ENCODE measurements around the gene TBC1D10A. TPM values are rescaled to one million over a fixed set of nuclear protein-coding genes. Genes with fewer than 3 reads are reported as not detected.

Gene TBC1D10A
- total RNA-seq, 1 experiment from 2014 or later: 18.6 TPM

- H3K9ac ChIP-seq (ENCODE audit: low read length): no peak overlapping the region
- no TSS peak for BruUV-seq (replicated peaks)
- no peak overlapping the region for H3K4me2 ChIP-seq (ENCODE audit: low read length)
- H3K36me3 ChIP-seq (ENCODE audit: control insufficient read depth in 1 of 2, insufficient read depth in 2 of 2, low read length in 2 of 2): peaks cover 77 to 81% of the 10 kb centered on the region in 2 experiments
- ChIA-PET CTCF (no interaction called here), POLR2A (no interaction called here), RAD21 (ENCODE audit: low non-redundant PET in 1 of 2, low total read pairs in 2 of 2, uncharacterized antibody in 2 of 2, unreplicated experiment in 2 of 2) (no interaction called here)
- intact Hi-C loops (cut with micrococcal nuclease): no loop called here
- no peak for TF ChIP-seq SIN3A (IDR thresholded peaks at IDR 0.05; ENCODE audit: low read depth)
- TF ChIP-seq SP1 (IDR thresholded peaks at IDR 0.05; ENCODE audit: low read depth): no peak
- no peak for TF ChIP-seq POLR2A (IDR thresholded peaks at IDR 0.05; ENCODE audit: borderline replicate concordance, extremely low read depth, insufficient read depth, insufficient read length)
- TF ChIP-seq ATF3 (IDR thresholded peaks at IDR 0.05): no peak
- no peak for TF ChIP-seq TCF7L2 (IDR thresholded peaks at IDR 0.05; ENCODE audit: borderline replicate concordance, extremely low read depth, insufficient read depth, insufficient read length)
- no peaks in the 10 kb centered on the region for H4K20me1 ChIP-seq (ENCODE audit: insufficient read depth)
- no peak overlapping the region for H3K4me3 ChIP-seq (replicated peaks in 1 of 2; ENCODE audit: low read depth in 1 of 2, low read length in 2 of 2)
- peaks cover 52% of the 10 kb centered on the region for H3K79me2 ChIP-seq (ENCODE audit: insufficient read depth, low read length)
- no peak for ATAC-seq
- no peaks in the 10 kb centered on the region for H3K4me1 ChIP-seq (ENCODE audit: control insufficient read depth in 1 of 2, insufficient read depth in 2 of 2, low read length in 2 of 2)
- no peaks in the 10 kb centered on the region for H3K9me3 ChIP-seq (ENCODE audit: control insufficient read depth in 1 of 2, insufficient read depth in 1 of 2, low read depth in 1 of 2, low read length in 2 of 2)
- H3K27me3 ChIP-seq (ENCODE audit: insufficient read depth, low read length): no peaks in the 10 kb centered on the region
- H3K9me2 ChIP-seq (ENCODE audit: insufficient read depth): no peaks in the 10 kb centered on the region
- H3K27ac ChIP-seq (ENCODE audit: low read depth, low read length): no peak overlapping the region
- DNase-seq (ENCODE audit: low read depth, low spot score): no peak
- H2AFZ ChIP-seq (ENCODE audit: low read depth, low read length, poor library complexity, severe bottlenecking): no peak overlapping the region
Observed at GRCh38 chr22:30344447-30345200, 17.9 kb upstream of the TBC1D10A start.

- Histone ChIP-seq H3K36me3 (ENCODE audit: control insufficient read depth in 1 of 2, insufficient read depth in 2 of 2, low read length in 2 of 2) (peaks cover 83 to 95% of the 10 kb centered on the region in 2 experiments), H4K20me1 (ENCODE audit: insufficient read depth) (no peaks in the 10 kb centered on the region), H3K27ac (ENCODE audit: low read depth, low read length) (no peak overlapping the region), H3K9ac (ENCODE audit: low read length) (no peak overlapping the region), H3K27me3 (ENCODE audit: insufficient read depth, low read length) (no peaks in the 10 kb centered on the region), H3K9me3 (ENCODE audit: control insufficient read depth in 1 of 2, insufficient read depth in 1 of 2, low read depth in 1 of 2, low read length in 2 of 2) (no peaks in the 10 kb centered on the region), H3K4me3 (replicated peaks in 1 of 2; ENCODE audit: low read depth in 1 of 2, low read length in 2 of 2) (no peak overlapping the region), H3K4me2 (ENCODE audit: low read length) (no peak overlapping the region), H3K9me2 (ENCODE audit: insufficient read depth) (no peaks in the 10 kb centered on the region), H2AFZ (ENCODE audit: low read depth, low read length, poor library complexity, severe bottlenecking) (no peak overlapping the region), H3K4me1 (ENCODE audit: control insufficient read depth in 1 of 2, insufficient read depth in 2 of 2, low read length in 2 of 2) (no peaks in the 10 kb centered on the region), H3K79me2 (ENCODE audit: insufficient read depth, low read length) (peaks cover 18% of the 10 kb centered on the region)
- BruUV-seq (replicated peaks): no TSS peak
- ChIA-PET CTCF (no interaction called here), POLR2A (interaction anchor here (0.7 kb wide), 1 partner anchor 747 kb away, joined by 6 read pairs; no protein-coding TSS in a partner anchor), RAD21 (ENCODE audit: low non-redundant PET in 1 of 2, low total read pairs in 2 of 2, uncharacterized antibody in 2 of 2, unreplicated experiment in 2 of 2) (no interaction called here)
- intact Hi-C loops (cut with micrococcal nuclease): no loop called here
- ATAC-seq (no peak), DNase-seq (ENCODE audit: low read depth, low spot score) (no peak)
- TF ChIP-seq EZH2 (IDR thresholded peaks at IDR 0.05) (no peak), SRF (IDR thresholded peaks at IDR 0.05; ENCODE audit: low read depth) (no peak), ZNF274 (IDR thresholded peaks at IDR 0.05; ENCODE audit: low read depth, low read length) (no peak), EGR1 (IDR thresholded peaks at IDR 0.05; ENCODE audit: low read depth) (no peak), CEBPB (IDR thresholded peaks at IDR 0.05; ENCODE audit: low read depth) (no peak), CTCF (IDR thresholded peaks at IDR 0.05 in 2 of 3, conservative IDR thresholded peaks at IDR 0.05 in 1 of 3; ENCODE audit: borderline replicate concordance in 1 of 3, insufficient read depth in 1 of 3, low read depth in 2 of 3, low read length in 2 of 3) (no peak), REST (IDR thresholded peaks at IDR 0.05; ENCODE audit: low read depth) (no peak), ZFX (IDR thresholded peaks at IDR 0.05) (no peak), FOSL1 (IDR thresholded peaks at IDR 0.05; ENCODE audit: low read depth) (no peak)
Observed at GRCh38 chr22:30340911-30341685, 14.4 kb upstream of the TBC1D10A start.

Data from HCT116 (cell line).